Vagina (tissue), 2 donors: ENCODE measurements around the gene CDH4.

ENCODE experiments used
- CTCF ChIP-seq, 3 experiments: fragments of 450-650 bp in 2 of 3; fragments of 200-600 bp in 1 of 3; sonication (generic) in 1 of 3; IDR thresholded peaks; one replicate each; pipeline ENCODE4 v1.5.1; 2017 to 2019; ENCODE audit warnings: antibody characterized with exemption in 3 of 3, mild to moderate bottlenecking in 2 of 3, moderate library complexity in 2 of 3
- POLR2AphosphoS5 ChIP-seq, 2 donors: sonication (generic); formaldehyde crosslinking; IDR thresholded peaks; one replicate each; pipeline ENCODE4 v1.9.0; 2017; ENCODE audit warnings: antibody characterized with exemption in 2 of 2, mild to moderate bottlenecking in 2 of 2, low read depth in 1 of 2; ENCODE audit not compliant: insufficient read depth in 1 of 2

- TF ChIP-seq CTCF (IDR thresholded peaks at IDR 0.05) (no peak), POLR2AphosphoS5 (IDR thresholded peaks at IDR 0.05; ENCODE audit: insufficient read depth in 1 of 2, low read depth in 1 of 2) (no peak)
These were observed 182.3 kb downstream of the CDH4 start for GRCh38 chr20:61434341-61434781.
